NCI-H510A (cell line): ENCODE measurements around the gene KRTAP19-5.
"Not testable (repeated sequence)": the region's sequence is repeated elsewhere in the genome, so short reads cannot be mapped to it uniquely, and the experiment has no call there.

Source experiments
- DNase-seq: peaks from one replicate; lab custom pipeline; 2025; lab: John Stamatoyannopoulos, UW

Gene KRTAP19-5

GRCh38 chr21:30502041-30502440 lies at the start of gene KRTAP19-5:
Gene KRTAP19-5, minus strand, starts transcription at chr21:30502141. Its CDS starts 51 bp downstream, at chr21:30502090.
- no peak for DNase-seq

DNA sequence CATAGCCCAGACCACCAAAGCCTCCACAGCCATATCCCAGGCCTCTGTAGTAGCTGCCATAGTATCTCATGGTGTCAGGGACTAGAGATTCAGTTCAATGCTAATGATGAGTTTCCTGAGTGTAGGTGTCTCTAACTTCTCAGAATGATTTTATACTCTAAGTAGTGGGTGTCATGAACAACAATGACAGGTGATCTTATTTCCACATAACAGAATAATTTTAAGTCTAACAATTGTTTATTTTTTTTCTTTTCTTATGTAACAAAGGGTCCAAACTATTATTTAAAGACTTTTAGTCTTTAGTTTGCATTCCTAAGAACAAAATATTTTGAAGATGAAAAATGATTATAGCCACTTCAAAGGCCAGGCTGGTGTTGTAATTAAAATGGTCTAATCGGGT lies 39.8 kb upstream of the KRTAP19-5 start, which contains the start of gene KRTAP19-6:
Gene KRTAP19-6, minus strand, starts transcription at position 101 of the 400 bp plus-strand sequence. Its CDS starts 31 bp downstream, at position 70.
- DNase-seq: no peak

DNA sequence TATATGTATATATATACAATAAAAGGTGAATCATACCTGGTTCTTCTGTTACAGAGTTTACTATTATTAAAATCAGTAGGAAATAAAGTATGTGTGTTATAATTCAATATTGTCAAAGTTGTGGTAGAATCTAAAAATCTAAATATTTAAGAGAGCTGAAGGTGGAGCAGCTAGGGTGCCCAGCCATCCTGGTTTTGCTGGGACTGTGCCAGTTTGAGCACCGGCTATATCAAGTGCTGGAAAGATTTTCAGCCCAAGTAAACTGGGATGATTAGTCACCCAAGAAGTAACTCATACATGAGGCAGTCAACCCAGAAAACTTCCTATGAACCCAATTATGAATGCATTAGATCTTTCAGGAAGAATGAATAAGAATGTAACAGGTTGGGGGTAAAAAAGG lies 16.9 kb upstream of the KRTAP19-5 start:
- no peak for DNase-seq

DNA sequence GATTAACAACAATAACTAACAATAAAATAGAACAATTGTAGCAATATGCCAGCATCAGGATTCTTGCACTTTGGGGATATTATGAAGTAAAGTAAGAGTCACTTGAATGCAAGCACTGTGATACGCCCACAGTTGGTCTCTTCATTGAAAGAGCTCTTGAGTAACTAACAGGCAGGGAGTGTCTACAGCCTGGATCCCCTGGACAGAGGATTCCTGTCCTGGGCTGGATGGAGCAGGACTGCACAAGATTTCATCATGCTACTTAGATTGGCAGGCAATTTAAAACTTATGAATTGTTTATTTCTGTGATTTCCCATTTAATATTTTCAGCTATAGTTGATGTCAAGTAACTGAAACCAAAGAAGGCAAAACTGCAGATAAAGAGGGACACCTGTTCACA lies 13.7 kb upstream of the KRTAP19-5 start:
- no peak for DNase-seq

DNA sequence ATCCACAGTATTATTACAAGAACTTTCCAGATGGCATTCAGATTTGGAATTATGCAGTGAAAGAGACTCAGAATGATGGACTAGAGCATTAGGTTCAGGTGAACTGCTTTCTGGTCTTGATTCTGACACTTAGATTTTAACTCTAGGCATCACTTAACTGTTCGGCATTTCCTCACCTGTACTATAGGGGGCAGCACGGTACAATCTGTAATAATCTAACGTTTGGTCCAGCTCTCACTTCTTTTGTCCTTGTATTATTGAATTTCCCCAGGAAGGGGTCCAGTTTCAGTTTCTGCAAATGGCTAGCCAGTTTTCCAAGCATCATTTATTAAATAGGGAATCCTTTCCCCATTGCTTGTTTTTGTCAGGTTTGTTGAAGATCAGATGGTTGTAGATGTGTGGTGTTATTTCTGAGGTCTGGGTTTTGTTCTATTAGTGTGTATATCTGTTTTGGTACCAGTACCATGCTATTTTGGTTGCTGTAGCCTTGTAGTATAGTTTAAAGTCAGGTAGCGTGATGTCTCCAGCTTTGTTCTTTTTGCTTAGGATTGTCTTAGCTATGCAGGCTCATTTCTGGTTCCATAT lies 3.8 kb upstream of the KRTAP19-5 start:
- DNase-seq: not testable (repeated sequence)

DNA sequence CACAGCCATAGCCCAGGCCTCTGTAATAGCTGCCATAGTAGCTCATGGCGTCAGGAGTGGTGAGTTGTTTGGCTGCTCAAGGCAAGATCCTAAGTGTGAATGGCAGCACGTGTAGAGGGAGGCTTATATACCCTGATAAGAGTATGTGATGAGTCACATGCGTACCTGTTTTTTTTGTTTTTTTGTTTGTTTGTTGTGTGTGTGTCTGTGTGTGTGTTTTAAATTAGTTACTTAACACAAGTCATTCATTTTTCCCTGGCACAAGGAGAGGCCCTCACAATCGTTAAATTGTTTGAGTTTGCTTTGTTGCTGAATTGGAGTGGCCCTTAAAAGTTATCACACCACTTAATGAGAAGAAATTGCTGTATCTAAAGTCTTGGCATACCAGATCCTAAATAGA lies 4.9 kb downstream of the KRTAP19-5 start, which contains the start of gene KRTAP19-4:
Gene KRTAP19-4, minus strand, starts transcription at position 101 of the 400 bp plus-strand sequence. Its CDS starts 55 bp downstream, at position 46.
- DNase-seq: no peak

- DNase-seq: no peak
Observed at GRCh38 chr21:30491963-30492428, 9.9 kb downstream of the KRTAP19-5 start, which contains the start of gene KRTAP19-3. Gene KRTAP19-3, minus strand, starts transcription at chr21:30492013. Its CDS starts 56 bp downstream, at chr21:30491957.

GRCh38 chr21:30487336-30487735 lies 14.6 kb downstream of the KRTAP19-5 start, which contains the start of gene KRTAP19-2:
Gene KRTAP19-2, minus strand, starts transcription at chr21:30487436. Its CDS starts 88 bp downstream, at chr21:30487348.
- DNase-seq: no peak

DNA sequence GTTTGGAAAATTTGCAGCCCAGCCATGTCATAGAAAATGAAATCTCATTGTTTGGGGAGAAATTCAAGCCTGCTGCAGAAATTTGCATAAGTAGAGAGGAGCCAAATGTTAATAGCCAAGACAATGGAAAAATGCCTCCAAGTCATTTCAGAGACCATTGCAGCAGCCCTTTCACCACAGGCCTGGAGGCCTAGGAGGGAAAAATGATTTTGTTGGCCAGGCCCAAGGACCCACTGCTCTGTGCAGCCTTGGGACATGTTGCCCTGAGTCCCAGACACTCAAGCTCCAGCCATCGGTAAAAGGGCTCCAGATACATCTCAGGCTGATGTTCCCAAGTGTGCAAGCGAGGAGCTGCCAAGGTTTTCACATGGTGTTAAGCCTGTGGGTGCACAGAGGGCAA lies 15.8 kb downstream of the KRTAP19-5 start:
- DNase-seq: no peak

DNA sequence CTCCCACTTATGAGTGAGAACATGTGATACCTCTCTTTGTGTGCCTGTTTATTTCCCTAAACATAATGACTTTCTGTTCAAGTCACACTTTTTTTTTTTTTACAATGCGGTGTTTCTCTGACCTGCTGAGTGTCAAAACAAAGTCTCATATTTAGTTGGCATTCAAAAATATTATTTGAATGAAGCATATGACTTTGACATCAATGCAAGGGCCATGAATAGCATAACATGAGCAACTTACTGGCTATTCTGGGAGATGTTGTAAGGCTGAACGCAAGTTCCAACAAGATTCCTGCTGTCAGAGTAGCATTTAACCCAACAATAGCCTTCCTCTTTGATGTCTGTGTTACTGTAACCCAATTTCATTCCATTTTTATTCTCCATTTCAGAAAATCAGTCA lies 19.8 kb downstream of the KRTAP19-5 start:
- DNase-seq: no peak

GRCh38 chr21:30480145-30480544 lies 21.8 kb downstream of the KRTAP19-5 start, which contains the start of gene KRTAP19-1:
Gene KRTAP19-1, minus strand, starts transcription at chr21:30480367. Its CDS starts 50 bp downstream, at chr21:30480317.
- DNase-seq: no peak

DNA sequence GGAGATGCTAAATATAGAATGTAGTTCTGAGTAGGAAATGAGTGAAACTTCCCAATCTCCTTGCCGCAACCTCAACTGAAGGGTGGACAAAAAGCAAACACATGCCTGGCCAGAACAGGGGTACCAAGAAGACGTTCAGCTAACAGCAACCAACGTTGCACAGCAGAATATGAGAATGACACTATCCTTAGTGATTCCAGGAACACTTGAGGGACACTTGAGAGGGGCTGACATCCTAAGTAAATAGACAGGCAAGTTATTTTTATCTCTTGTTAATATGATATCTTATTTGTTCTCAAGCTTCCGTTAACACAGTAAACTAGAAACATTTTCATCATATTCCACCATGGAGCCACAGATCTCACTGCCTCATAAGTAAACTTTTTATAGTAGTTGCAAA lies 22.7 kb downstream of the KRTAP19-5 start:
- no peak for DNase-seq

GRCh38 chr21:30478004-30478403 lies 23.9 kb downstream of the KRTAP19-5 start:
- DNase-seq: no peak

DNA sequence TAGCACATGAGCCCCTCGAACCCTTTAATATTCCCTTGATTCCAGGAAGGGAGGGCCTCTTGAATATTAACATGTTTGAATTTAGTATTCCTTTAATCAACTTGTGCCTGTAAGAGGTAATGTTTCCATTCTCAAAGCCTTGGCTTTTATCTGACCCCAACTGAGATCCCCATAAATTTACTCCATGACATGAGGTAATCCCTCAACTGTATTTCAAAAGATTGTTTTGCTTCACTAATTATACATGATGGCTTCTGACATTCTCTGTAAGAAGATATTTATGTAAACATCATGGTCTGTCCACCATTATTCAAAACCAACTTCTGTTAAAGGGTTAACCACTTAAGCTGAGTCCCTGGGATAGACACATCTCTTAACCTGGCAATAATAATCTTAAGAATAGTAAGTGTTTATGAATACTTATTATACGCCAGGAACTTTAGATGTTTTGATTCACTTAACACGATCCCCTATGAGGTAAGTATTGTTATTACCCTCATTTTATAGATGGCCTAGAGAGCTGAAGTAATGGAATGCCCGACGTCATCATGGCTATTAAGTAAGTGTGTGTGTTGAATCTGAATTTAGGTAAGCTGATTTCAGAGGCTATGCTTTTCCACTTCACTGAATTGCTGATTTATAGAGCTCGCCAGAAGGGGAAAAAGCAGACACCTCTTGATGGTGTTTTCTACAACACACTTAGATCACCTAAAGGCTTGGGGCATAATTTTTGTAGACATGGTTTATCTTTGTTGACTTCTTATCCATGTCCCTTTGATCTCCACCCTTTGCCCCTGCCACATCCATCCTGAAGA lies 32.8 kb downstream of the KRTAP19-5 start:
- DNase-seq: no peak

DNA sequence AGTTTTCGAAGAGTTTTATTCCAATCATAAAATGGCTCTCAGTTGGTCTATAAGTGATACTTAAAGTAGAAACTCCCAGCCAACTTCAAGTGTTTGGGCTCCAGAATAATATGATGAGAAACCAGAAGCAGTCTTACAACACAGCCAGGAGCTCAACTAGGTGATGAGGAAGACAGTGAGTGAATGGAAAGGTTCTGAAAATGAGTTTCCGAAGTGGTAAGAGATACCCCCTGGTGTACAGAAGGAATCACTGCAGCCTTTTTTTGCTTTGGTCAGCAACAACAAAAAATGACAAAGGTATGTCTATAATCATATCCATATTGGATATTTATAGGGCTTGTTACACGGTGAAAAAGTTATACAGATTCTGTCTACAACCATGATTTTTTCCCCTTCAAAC lies 38.2 kb downstream of the KRTAP19-5 start:
- DNase-seq: no peak
